ENCODE results near the gene ZNF600.
"Not testable (repeated sequence)": the region's sequence is repeated elsewhere in the genome, so short reads cannot be mapped to it uniquely, and the experiment has no call there.

ZNF600 gene

DNA sequence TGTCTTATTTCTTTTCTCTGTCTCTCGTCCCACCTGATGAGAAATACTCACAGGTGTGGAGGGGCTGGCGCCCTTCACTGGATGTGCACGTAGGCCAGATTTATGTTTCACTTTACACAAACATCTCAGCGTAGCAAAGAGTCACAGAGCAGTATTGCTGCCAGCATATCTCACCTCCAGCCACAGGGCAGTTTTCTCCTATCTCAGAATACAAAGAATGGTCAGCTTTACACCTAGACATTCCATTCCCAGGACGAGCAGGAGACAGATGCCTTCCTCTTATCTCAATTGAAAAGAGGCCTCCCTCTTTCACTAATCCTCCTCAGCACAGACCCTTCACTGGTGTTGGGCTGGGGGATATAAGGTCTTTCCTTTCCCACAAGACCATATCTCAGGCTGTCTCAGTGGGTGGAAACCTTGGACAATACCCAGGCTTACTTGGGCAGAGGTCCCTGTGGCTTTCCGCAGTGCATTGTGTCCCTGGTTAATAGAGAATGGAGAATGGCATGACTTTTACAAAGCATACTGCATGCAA, 44.6 kb downstream of the ZNF600 start:
- no peak for DNase-seq (ENCODE audit: low read depth in 2 of 2)

DNA sequence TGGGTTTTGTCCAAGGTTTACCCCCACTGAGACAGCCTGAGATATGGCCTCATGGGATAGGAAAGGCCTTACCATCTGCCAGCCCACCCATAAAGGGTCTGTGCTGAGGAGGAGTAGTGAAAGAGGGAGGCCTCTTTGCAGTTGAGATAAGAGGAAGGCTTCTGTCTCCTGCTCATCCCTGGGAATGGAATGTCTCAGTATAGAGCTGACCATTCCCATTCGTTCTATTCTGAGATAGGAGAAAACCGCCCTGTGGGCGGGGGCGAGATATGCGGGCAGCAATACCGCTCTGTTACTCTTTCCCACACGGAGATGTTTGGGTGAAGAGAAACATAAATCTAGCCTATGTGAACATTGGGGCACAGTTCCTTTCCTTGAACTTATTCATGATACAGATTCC, 45.2 kb downstream of the ZNF600 start:
- DNase-seq (ENCODE audit: low read depth in 2 of 2): not testable (repeated sequence)

DNA sequence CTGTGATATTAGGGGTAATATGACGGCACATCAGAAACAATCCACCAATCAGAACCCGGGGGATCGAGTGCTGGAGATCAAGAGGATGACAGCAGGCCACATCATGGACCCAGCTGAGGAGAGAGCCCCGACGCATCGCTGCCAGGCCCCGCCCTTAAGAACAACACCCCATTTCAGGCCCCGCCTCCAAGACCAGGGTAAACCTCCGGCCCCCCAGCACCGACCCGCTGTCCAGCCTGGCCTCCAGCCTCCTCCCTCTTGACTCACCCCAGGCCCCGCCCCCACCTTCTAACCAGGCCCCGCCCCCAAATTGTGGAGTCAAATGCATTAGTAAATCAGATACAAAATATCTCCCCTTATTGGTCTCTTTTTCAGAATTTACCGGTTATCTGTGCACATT, 47.0 kb downstream of the ZNF600 start:
- no peak for DNase-seq (ENCODE audit: low read depth in 2 of 2)

DNA sequence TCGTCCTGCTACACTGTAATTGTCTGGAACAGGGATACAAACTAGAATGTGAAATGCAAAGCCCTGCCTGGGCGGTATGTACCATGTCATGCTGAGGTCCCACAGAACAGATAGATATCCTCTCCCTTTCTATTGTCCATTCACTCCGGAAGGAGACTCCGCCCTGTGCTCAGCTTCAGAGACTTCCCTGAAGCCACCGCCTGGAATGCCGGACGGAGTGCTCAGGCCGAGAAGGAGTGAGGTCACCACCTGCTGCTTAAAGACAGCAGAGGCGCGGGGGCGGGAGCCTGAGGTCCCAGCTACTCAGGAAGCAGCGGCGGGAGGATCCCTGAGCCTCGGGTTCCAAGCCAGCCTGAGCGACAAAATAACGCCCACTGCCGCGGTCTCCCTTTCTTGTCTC, 50.9 kb downstream of the ZNF600 start:
- DNase-seq (ENCODE audit: low read depth in 2 of 2): no peak

DNA sequence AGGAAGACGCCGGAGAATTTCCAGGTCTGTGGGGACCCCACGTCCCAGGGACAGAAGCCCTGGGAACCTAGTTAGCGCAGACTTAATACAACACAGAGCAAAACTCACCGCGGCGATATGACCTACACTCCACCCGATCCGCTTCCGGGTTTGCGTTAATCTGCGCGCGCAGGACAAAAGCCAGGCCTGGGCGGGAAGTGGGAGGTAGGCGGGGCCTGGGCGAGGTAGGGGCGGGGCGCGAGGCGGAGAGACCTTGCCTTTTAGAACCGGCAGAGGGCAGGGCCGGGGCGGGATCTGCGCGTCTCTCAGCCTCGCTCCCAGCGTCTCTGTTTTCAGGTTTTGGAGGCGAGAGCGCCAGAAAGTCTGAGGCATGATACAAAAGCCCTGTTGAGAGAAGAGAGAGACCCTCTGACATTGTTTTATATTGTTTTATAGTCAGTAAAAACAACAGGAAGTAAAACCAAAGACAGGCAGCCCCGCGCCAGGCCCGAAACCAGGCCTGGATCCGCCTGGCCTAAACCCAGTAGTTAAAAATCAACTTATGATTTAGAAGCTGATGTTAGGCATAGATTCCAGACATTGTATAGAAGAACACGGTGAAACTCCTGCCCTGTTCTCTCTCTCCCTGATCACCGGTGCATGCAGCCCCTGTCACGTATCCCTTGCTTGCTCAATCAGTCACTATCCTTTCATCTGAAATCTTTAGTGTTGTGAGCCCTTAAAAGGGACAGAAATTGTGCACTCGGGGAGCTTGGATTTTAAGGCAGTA, 51.5 kb downstream of the ZNF600 start, which contains the start of gene ZNF611:
Gene ZNF611, minus strand, starts transcription at position 152 of the 769 bp plus-strand sequence. CDS start 19,150 bp downstream, outside the sequence.
- DNase-seq (ENCODE audit: low read depth in 2 of 2): peak; percentile 84 to 86

DNA sequence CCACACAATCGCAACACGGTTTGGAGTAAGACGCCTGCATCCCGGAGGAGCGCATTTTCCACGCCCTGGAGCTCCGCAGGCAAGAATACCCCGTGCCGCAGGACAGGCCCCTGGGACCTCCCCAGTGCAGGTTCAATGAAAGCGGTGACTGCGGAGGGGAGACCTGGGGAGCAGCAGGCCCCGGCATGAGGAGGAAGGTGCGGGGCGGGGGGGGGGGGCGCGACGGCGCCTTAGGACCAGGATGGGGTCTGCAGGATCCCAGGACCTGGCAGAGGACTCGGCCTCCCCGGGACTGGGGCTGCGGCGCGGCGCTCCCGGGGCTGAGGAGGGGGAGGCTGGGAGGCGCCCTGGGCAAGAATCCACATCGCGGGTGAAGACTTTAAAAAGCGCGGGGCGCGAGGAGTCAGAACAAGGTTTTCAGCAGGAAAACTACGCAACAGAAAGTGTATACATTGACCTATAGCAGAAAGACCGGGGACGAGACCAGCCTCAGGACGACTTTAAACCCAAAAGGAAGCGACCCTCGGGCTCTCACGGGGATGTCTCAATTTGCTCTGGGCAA, 52.2 kb downstream of the ZNF600 start:
- DNase-seq (ENCODE audit: low read depth in 2 of 2): peak in 1 of 2 experiments; percentile 4

DNA sequence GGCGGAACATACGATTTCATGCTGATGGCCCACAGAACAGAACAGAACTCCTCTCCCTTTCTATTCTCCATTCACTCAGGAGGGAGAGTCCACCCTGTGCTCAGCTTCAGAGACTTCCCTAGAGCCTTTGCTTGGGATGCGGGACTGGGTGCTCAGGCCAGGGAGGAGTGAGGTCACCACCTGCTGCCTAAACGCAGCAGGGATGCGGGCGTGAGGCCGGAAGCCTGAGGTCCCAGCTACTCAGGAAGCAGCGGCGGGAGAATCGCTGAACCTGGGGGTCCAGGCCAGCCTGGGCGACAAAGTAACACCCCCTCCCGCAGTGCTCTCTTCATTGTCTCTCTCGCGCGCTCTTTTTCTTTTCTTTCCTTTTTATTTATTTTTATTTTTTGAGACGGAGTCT, 60.5 kb downstream of the ZNF600 start:
- not testable (repeated sequence) for DNase-seq (ENCODE audit: low read depth in 2 of 2)

DNA sequence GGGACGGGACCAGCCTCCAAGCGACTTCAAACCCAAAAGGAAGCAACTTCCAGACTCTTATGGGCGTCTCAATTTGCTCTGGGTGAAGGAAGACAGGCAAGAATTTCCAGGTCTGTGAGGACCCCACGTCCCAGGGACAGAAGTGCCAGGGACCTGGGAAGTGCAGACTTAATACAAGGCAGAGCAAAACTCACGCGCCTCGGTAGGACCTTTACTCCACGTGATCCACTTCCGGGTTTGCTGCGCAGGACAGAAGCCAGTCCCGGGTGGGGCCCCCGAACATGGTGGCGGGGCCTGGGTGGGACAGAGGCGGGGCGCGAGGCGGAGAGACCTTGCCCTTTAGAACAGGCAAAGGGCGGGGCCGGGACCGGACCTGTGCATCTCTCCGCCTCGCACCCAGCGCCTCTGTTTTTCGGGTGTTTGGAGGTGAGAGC, 61.0 kb downstream of the ZNF600 start:
- no peak for DNase-seq (ENCODE audit: low read depth in 2 of 2)

DNA sequence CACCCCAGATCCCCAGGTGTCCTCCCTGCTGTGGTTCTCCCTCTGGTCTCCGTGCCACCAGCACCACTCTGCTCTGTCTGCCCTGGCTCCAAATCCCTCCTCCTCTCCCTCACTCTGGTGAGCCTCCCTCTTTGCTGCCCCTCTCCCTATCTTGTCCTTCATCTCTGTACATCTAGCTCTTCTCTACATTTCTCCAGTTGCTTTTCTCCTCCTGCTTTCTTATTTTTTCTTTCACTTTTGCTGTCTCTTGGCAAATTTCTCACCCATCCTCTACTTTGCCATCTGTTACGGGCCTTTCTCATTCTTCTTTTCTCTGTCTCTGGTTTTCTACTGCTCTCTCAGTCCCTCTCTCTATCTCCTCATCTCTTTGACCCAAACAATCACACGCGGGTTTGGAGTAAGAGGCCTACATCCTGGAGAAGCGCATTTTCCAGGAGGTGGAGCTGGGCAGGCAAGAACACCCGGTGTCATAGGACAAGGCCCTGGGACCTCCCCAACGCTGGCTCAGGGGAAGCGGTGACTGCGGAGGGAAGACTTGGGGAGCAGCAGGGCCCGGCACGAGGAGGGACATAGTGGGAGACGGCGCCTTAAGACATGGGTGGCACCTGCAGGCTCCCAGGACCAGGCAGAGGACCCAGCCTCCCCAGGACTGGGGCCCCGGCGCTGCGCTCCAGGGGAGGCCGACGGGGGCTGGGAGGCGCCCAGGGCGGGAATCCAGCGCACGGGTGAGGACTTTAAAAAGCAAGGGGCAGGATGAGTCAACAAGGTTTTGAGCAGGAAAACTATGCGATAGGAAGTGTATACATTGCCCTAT, 61.7 kb downstream of the ZNF600 start:
- no peak for DNase-seq (ENCODE audit: low read depth in 2 of 2)

DNA sequence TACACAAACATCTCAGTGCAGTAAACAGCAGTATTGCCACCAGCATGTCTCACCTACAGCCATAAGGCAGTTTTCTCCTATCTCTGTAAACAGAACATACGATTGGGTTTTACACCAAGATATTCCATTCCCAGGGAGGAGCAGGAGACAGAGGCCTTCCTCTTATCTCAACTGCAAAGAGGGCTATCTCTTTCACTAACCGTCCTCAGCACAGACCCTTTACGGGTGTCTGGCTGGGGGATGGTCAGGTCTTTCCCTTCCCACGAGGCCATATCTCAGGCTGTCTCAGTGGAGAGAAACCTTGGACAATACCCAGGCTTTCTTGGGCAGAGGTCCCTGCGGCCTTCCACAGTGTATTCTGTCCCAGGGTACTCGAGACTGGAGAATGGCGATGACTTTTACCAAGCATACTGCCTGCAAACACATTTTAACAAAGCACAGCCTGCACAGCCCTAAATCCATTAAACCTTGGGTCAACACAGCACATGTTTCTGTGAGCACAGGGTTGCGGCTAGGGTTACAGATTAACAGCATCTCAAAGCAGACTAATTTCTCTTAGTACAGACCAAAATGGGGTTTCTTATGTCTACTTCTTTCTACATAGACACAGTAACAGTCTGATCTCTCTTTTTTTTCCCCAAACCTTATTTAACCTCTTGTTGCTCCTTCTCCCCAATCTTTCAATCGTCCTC, 62.5 kb downstream of the ZNF600 start:
- DNase-seq (ENCODE audit: low read depth in 2 of 2): not testable (repeated sequence)

DNA sequence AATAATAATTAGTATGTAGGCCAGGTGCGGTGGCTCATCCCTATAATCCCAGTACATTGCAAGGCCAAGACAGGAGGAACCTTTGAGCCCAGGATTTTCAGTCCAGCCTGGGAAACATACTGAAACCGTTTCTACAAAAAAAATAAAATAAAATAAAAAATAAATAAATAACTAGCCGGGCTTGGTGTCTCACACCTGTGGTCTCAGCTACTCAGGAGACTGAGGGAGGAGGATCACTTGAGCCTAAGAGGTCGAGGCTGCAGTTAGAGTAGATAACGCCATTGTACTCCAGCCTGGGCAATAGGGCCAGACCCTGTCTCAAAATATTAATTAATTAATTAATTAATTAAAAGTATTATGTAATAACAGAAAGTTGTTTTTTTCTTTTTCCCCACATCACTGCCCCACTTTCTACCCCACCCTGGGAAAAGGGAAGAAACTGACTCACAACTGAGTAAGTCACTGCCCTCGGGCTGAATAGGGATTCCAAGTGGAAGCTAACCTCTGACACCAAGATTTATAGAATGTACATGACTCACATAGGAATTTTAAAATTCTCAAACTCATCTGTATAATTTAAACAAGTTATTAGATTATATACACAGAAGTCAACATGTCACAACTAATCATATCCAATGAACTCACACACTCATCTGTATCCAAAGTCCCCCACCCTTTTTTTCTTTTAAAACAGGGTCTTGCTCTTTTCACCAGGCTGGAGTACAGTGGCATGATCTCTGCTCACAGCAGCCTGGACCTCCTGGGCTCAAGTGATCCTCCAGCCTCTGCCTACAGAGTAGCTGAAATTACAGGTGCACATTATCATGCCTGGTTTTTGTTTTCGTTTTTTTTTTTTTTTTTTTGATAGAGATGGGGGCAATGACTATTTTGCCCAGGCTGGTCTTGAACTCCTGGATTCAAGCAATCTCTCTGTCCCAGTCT, 64.3 kb downstream of the ZNF600 start:
- DNase-seq (ENCODE audit: low read depth in 2 of 2): peak; percentile 27 to 33

DNA sequence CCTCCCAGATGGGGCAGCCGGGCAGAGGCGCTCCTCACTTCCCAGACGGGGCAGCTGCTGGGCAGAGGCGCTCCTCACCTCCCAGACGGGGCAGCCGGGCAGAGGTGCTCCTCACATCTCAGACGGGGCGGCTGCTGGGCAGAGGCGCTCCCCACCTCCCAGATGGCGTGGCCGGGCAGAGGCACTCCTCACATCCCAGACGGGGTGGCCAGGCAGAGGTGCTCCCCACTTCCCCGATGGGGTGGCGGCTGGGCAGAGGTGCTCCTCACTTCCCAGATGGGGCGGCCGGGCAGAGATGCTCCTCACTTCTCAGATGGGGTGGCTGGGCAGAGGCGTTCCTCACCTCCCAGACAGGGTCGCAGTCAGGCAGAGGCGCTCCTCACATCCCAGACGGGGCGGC, 66.0 kb downstream of the ZNF600 start:
- not testable (repeated sequence) for DNase-seq (ENCODE audit: low read depth in 2 of 2)

DNA sequence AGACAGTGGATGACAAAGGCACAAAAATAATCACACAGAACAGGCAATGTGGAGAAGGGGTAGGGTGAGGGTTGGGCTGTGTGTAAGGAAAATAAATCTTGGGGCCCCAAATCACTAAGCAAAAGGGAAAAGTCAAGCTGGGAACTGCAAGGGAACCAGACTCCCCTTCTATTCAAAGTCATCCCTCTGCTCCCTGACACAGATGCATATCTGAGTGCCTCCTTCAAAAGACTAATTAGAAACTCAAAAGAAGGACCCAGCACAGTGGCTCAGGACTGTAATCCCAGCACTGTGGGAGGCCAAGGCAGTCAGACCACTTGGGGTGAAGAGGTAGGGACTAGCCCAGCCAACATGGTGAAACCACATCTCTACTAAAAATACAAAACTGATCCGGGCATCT, 70.1 kb downstream of the ZNF600 start:
- no peak for DNase-seq (ENCODE audit: low read depth in 2 of 2)

DNA sequence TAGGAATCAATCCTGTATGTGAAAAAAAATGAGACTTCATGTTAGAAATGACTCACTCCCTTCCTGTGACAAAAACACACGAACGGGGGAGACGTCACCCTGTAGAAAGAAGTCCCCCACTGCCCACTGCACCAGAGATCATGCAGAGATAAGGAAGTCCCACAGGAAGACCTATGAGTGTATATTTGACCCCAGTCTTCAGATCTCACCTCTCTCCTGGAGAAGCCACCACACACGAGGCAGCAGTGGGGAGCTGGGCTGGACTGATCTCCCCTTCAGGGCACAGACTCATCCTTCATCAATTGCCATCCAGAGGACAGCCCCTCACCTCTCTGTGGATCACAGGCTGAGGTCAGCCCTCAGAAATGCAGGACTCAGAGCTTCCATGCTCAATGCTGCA, 70.7 kb downstream of the ZNF600 start:
- not testable (repeated sequence) for DNase-seq (ENCODE audit: low read depth in 2 of 2)

DNA sequence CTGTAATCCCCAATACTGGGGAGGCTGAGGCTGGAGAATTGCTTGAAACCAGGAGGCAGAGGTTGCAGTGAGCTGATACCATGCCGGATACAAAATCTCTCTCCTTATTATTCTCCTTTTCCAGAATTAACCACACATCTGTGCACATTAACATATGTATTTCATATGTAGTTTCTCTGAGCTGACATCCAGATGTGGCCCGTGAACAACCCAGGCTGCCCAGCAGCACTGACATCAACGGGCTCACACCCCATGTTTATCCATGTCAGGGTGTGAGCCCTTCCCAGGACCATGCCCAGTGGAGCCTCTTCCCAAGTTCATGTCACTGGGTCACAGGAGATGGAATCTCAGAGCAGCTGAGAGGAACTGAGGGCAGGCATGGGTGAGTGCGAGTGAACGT, 71.3 kb downstream of the ZNF600 start:
- not testable (repeated sequence) for DNase-seq (ENCODE audit: low read depth in 2 of 2)

All from fibroblast of skin of left quadriceps (primary cell).